VCaP (cell line): ENCODE results near the gene CDH18.
"Not testable (repeated sequence)": the region's sequence is repeated elsewhere in the genome, so short reads cannot be mapped to it uniquely, and the experiment has no call there.

Source experiments
- H3K27ac ChIP-seq: fragments of 450-650 bp; 2 replicates; pipeline ENCODE4 v1.5.1; 2017
- TF ChIP-seq, protein P1 (sequence below): fragments of 450-650 bp; conservative IDR thresholded peaks from 2 replicates; pipeline ENCODE4 v1.5.1; 2017; ENCODE audit warnings: mild to moderate bottlenecking, moderate library complexity

Gene CDH18

DNA sequence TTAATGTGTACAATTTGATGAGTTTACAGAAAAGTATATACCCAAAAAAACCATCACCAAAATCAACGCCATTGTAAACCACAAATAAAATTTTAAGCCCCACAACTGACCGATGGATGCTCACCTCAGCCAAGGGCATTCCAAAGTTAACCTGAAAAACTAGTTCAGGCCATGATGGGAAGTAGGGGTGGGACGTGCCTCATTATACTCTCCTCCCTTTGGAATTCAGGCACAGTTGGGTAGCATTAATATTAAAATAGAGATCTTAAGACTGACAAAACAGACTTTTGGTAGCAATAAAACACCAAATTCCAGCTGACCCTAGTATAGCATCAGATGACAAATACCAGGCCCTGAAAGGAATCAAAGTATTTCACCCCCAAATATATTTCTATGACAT is 129.0 kb downstream of the CDH18 start:
- TF ChIP-seq, protein P1, sequence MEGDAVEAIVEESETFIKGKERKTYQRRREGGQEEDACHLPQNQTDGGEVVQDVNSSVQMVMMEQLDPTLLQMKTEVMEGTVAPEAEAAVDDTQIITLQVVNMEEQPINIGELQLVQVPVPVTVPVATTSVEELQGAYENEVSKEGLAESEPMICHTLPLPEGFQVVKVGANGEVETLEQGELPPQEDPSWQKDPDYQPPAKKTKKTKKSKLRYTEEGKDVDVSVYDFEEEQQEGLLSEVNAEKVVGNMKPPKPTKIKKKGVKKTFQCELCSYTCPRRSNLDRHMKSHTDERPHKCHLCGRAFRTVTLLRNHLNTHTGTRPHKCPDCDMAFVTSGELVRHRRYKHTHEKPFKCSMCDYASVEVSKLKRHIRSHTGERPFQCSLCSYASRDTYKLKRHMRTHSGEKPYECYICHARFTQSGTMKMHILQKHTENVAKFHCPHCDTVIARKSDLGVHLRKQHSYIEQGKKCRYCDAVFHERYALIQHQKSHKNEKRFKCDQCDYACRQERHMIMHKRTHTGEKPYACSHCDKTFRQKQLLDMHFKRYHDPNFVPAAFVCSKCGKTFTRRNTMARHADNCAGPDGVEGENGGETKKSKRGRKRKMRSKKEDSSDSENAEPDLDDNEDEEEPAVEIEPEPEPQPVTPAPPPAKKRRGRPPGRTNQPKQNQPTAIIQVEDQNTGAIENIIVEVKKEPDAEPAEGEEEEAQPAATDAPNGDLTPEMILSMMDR, result no peak
- H3K27ac ChIP-seq, result no peak overlapping the region

DNA sequence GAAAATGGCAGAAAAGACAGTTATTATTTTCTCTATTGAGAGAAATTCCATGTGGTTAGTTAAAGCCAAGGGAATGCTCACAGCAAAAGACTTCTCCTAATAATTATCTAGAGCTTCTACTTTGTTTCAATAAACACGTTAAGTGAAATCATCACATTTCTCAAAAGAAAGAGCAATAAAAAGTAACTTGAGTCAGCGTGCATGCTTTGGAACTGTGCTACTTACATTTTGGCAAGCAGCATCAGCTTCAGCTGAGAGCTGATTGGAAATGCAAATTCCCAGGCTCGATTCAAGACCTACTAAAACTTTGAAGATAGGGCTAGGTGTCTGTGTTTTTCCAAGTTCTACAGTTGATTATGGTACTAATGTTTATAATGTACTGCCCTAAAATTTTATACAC is 132.1 kb downstream of the CDH18 start:
- no peak overlapping the region for H3K27ac ChIP-seq
- TF ChIP-seq, protein P1, result no peak

DNA sequence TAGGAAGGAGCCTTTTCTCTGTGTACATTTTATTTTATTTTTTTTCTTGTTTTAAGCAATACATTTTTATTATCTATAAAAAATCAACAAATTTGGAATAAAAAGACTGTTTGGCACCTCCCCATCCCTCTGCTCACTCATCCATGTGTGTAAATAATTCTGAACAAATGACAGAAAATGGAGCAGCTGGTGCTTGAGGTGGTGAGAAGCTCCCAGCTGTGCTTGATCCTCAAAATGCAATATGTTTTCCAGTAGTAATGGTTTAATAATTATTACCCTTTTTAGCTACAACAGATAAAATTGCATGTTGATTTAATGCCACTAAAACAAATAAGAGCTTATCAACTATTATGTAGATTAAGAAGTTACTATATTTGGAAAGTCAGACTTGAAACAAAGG is 132.5 kb downstream of the CDH18 start:
- no peak overlapping the region for H3K27ac ChIP-seq
- TF ChIP-seq, protein P1, result no peak

DNA sequence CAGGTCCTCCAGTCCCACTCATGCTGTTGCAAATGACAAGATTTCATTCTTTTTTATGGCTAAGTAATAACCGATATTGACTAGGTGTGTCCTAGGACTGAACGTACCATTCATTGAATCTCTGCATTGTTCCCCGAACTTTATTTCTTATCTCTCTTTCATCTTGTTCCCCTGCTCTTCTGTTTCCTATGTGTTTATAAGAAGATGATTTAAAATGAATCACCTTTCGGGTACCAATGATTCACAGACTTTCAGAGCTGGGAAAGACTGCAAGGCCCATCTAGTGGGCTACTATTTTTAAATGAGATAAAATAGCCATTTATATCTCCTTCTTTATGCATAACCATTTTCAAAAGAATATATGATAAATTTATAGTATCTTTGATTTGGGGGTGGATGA is 133.0 kb downstream of the CDH18 start:
- TF ChIP-seq, protein P1, result no peak

DNA sequence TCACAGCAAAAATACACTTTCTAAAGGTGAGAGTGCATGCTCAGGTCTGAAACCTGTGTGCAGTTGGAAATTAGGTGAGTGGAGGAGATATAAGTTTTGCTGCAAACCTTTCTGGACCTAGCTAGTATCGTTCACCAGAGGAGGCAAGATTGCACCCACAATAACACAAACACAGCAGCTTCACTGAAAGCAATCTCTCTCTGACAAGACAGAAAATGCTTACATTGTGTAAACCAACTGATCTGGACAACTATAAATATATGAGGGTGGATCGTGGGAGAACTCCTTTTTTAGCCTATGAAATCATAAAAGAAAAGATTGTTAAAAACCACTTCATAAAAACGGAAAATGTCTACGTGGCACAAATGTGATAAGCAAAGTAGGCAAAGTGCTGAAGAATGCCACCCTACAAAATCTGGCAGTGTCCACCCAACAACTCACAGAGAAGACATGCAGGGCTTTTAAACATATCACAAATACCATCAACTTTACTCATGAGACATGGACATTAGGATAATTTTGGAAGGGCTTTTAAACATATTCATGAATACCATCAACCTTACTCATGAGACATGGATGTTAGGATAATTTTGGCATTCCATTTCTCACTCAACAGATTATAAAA is 134.3 kb downstream of the CDH18 start:
- H3K27ac ChIP-seq, result no peak overlapping the region
- TF ChIP-seq, protein P1, result no peak

More for the DNA sequence above, 133.0 kb downstream of the CDH18 start:
- no peak overlapping the region for H3K27ac ChIP-seq

DNA sequence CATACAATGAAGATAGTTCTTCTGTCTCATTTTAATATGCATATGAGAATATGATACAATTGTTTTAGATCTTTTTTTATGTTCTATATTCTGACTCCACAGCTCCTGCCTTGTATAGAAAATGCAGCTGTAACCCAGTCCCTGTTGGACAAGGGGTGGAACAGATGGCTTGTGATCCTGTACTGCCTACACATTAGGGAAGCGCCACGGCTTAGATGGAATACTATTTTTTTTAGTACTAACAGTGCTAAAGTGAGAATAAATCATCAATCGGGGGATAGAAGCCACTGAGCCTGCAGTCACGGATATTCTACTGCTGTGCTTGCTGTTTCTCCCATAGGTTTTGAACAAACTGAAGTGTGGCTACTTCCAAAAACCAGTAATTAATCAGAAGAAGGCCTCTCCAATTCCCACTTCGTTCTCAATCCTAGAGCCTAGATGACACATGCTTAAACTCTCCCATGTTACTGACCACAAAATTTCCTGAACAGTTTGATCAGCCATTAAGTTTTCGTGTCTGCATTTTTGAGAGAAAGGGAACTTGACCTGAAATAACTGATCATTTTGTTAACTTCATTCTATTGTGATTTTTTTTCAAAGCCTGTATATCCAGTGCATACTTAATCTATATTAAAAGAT is 150.3 kb downstream of the CDH18 start:
- TF ChIP-seq, protein P1, result no peak
- H3K27ac ChIP-seq, result no peak overlapping the region

DNA sequence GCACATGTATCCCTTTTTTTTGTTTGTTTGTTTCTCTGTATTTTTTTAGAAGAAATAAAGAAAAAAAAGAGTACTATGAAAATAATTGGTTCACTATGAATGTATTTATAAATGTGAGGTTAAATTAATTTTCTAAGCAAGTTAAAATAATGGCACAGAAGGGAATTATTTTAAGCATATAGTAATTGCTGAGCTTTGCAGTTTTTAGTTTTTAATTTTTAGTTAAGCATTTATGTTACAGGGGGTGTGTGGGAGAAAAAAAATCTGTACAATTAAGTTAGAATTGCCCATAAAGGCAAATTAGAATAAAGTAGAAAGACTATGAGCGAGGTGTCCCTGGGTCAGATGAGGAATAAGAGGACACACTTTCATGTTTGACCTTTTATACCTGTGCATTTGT is 152.6 kb downstream of the CDH18 start:
- no peak overlapping the region for H3K27ac ChIP-seq
- TF ChIP-seq, protein P1, result no peak

DNA sequence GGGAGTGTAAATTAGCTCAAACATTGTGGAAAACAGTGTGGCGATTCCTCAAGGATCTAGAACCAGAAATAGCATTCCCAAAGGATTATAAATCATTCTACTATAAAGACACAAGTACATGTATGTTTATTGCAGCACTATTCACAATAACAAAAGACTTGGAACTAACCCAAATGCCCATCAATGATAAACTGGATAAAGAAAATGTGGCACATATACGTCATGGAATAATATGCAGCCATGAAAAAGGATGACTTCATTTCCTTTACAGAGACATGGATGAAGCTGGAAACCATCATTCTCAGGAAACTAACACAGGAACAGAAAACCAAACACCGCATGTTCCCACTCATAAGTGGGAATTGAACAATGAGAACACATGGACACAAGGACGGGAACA is 175.3 kb downstream of the CDH18 start:
- H3K27ac ChIP-seq, result not testable (repeated sequence)
